Ascending aorta (tissue), 2 donors: ENCODE data around the gene PCDH1. TPM values are rescaled to one million over a fixed set of nuclear protein-coding genes. Genes with fewer than 3 reads are reported as not detected.

Experiments
- DNase-seq, 2 donors: peaks; one replicate each; pipeline ENCODE4 v3.0.0-alpha.2; 2019; ENCODE audit warnings: low spot score in 2 of 2
- H3K27ac ChIP-seq, 2 donors: fragments of 200-600 bp; sonication (generic); one replicate each; pipeline ENCODE4 v1.5.1; 2016 to 2017; ENCODE audit warnings: mild to moderate bottlenecking in 1 of 2
- H3K27me3 ChIP-seq: fragments of 200-600 bp; sonication (generic); one replicate; pipeline ENCODE4 v1.5.1; 2017
- H3K36me3 ChIP-seq, 2 donors: fragments of 200-600 bp; sonication (generic); one replicate each; pipeline ENCODE4 v1.5.1; 2016
- H3K4me1 ChIP-seq, 2 donors: fragments of 200-600 bp; sonication (generic); one replicate each; pipeline ENCODE4 v1.5.1; 2016 to 2017; ENCODE audit warnings: mild to moderate bottlenecking in 1 of 2
- H3K4me3 ChIP-seq, 2 donors: fragments of 200-600 bp; sonication (generic); one replicate each; pipeline ENCODE4 v1.5.1; 2016 to 2017; ENCODE audit warnings: mild to moderate bottlenecking in 1 of 2
- H3K9me3 ChIP-seq, 2 donors: fragments of 200-600 bp; sonication (generic); one replicate each; pipeline ENCODE4 v1.5.1; 2016
- CTCF ChIP-seq, 3 experiments: fragments of 200-600 bp in 2 of 3; fragments of 450-650 bp in 1 of 3; sonication (generic) in 2 of 3; IDR thresholded peaks; one replicate each; pipeline ENCODE4 v1.5.1; 2016 to 2019; ENCODE audit warnings: antibody characterized with exemption in 3 of 3, mild to moderate bottlenecking in 1 of 3, moderate library complexity in 1 of 3
- intact Hi-C: fragments of 100-400 bp; cut with DNase I; formaldehyde crosslinking; loops from one replicate; pipeline ENCODE4 v1.15.1; 2023
- total RNA-seq: library from RNA; depleted of rRNA; stranded (reverse); fragments of >200 nt; gene quantifications from one replicate; pipeline ENCODE4 v1.1.0, GENCODE V29; 2016

PCDH1 gene
- total RNA-seq, 1 donor from 2014 or later = 165 TPM

GRCh38 chr5:141811287-141812155 is 66.7 kb downstream of the PCDH1 start:
- H3K27me3 ChIP-seq = no peaks in the 10 kb centered on the region

GRCh38 chr5:141810702-141811101 is 67.5 kb downstream of the PCDH1 start:
- intact Hi-C loops = no loop called here
- TF ChIP-seq CTCF (IDR thresholded peaks at IDR 0.05) = no peak
- no peak for DNase-seq

More at GRCh38 chr5:141811287-141812155, 66.7 kb downstream of the PCDH1 start:
- intact Hi-C loops = no loop called here
- peak in 2 of 3 experiments; percentile 38 to 43 for TF ChIP-seq CTCF (IDR thresholded peaks at IDR 0.05)
- Histone ChIP-seq H3K36me3 (no peaks in the 10 kb centered on the region), H3K4me1 (no peaks in the 10 kb centered on the region), H3K27ac (no peak overlapping the region), H3K4me3 (peak overlapping the region in 1 of 2 donors; percentile 33), H3K9me3 (no peaks in the 10 kb centered on the region)
- no peak for DNase-seq

GRCh38 chr5:141809380-141810096 is 68.7 kb downstream of the PCDH1 start:
- no peak overlapping the region for H3K27ac ChIP-seq
- TF ChIP-seq CTCF (IDR thresholded peaks at IDR 0.05) = no peak
- H3K4me3 ChIP-seq = no peak overlapping the region
- no peaks in the 10 kb centered on the region for H3K4me1 ChIP-seq
- DNase-seq = no peak
- H3K27me3 ChIP-seq = no peaks in the 10 kb centered on the region
- no peaks in the 10 kb centered on the region for H3K9me3 ChIP-seq
- no peaks in the 10 kb centered on the region for H3K36me3 ChIP-seq
- intact Hi-C loops = no loop called here

More at GRCh38 chr5:141810702-141811101, 67.5 kb downstream of the PCDH1 start:
- H3K36me3 ChIP-seq = no peaks in the 10 kb centered on the region
- no peak overlapping the region for H3K4me3 ChIP-seq
- H3K9me3 ChIP-seq = no peaks in the 10 kb centered on the region
- no peaks in the 10 kb centered on the region for H3K27me3 ChIP-seq
- H3K27ac ChIP-seq = no peak overlapping the region
- no peaks in the 10 kb centered on the region for H3K4me1 ChIP-seq

GRCh38 chr5:141808857-141809256 is 69.4 kb downstream of the PCDH1 start:
- intact Hi-C loops = no loop called here
- no peak overlapping the region for H3K27ac ChIP-seq
- H3K4me1 ChIP-seq = no peaks in the 10 kb centered on the region
- no peak for TF ChIP-seq CTCF (IDR thresholded peaks at IDR 0.05)
- H3K36me3 ChIP-seq = no peaks in the 10 kb centered on the region
- H3K9me3 ChIP-seq = no peaks in the 10 kb centered on the region
- no peaks in the 10 kb centered on the region for H3K27me3 ChIP-seq
- no peak overlapping the region for H3K4me3 ChIP-seq
- DNase-seq = no peak

- H3K27me3 ChIP-seq = no peaks in the 10 kb centered on the region
- no peak overlapping the region for H3K4me3 ChIP-seq
- H3K9me3 ChIP-seq = no peaks in the 10 kb centered on the region
- TF ChIP-seq CTCF (IDR thresholded peaks at IDR 0.05) = no peak
- H3K36me3 ChIP-seq = no peaks in the 10 kb centered on the region
- no peak for DNase-seq
- H3K4me1 ChIP-seq = no peaks in the 10 kb centered on the region
- intact Hi-C loops = no loop called here
- H3K27ac ChIP-seq = no peak overlapping the region
These were observed 70.5 kb downstream of the PCDH1 start for GRCh38 chr5:141807732-141808131.
